Panc1 (cell line): ENCODE results near the gene BBX.

Source experiments
- POLR2AphosphoS5 ChIP-seq: IDR thresholded peaks from 2 replicates; pipeline ENCODE4 v1.6.1; 2012; ENCODE audit warnings: mild to moderate bottlenecking, low read depth, low read length, moderate library complexity
- SIN3A ChIP-seq: IDR thresholded peaks from 2 replicates; pipeline ENCODE4 v1.6.1; 2012; ENCODE audit warnings: low read depth, mild to moderate bottlenecking, low read length, moderate library complexity, borderline replicate concordance; ENCODE audit not compliant: insufficient read depth
- TCF7L2 ChIP-seq: IDR thresholded peaks from 2 replicates; pipeline ENCODE4 v1.6.1; 2011; ENCODE audit warnings: mild to moderate bottlenecking, low read depth, low read length, inconsistent platforms
- TF ChIP-seq, protein P1 (sequence below): fragments of 450-650 bp; IDR thresholded peaks from 2 replicates; pipeline ENCODE4 v1.5.1; 2017; ENCODE audit warnings: mild to moderate bottlenecking
- TF ChIP-seq, protein P2 (sequence below), 2 experiments: IDR thresholded peaks; 2 replicates each; pipeline ENCODE4 v1.6.1; 2011 to 2012; ENCODE audit warnings: low read depth in 2 of 2, control low read depth in 1 of 2, low read length in 1 of 2, mild to moderate bottlenecking in 1 of 2, moderate library complexity in 1 of 2; ENCODE audit not compliant: insufficient read depth in 1 of 2

DNA sequence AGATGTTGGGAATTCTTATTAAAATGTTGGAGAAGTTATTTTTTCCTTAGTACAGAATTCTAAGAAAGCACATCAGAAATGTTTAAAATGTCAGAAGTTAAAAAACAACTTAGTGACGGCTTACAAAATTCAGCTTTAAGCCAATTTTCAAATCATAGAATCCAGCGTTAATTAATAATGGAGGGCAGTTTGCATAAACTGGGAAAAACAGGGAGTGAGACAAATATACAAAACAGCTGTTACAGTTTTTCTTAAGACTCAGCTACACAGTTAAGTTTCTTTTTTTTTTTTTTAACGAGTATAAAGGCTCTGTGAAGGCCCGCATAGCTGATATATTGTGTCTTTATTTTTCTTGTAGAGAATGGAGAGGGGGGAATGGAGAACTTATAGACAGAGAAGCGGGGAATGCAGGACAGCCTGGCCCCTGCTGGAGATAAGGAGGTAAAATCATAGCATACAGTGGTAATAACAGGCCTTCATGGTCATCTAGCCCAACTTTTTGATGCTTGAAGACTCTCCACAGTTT, 164.4 kb downstream of the BBX start:
- TF ChIP-seq, protein P1, sequence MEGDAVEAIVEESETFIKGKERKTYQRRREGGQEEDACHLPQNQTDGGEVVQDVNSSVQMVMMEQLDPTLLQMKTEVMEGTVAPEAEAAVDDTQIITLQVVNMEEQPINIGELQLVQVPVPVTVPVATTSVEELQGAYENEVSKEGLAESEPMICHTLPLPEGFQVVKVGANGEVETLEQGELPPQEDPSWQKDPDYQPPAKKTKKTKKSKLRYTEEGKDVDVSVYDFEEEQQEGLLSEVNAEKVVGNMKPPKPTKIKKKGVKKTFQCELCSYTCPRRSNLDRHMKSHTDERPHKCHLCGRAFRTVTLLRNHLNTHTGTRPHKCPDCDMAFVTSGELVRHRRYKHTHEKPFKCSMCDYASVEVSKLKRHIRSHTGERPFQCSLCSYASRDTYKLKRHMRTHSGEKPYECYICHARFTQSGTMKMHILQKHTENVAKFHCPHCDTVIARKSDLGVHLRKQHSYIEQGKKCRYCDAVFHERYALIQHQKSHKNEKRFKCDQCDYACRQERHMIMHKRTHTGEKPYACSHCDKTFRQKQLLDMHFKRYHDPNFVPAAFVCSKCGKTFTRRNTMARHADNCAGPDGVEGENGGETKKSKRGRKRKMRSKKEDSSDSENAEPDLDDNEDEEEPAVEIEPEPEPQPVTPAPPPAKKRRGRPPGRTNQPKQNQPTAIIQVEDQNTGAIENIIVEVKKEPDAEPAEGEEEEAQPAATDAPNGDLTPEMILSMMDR: no peak
- no peak for TF ChIP-seq POLR2AphosphoS5
- TF ChIP-seq, protein P2, sequence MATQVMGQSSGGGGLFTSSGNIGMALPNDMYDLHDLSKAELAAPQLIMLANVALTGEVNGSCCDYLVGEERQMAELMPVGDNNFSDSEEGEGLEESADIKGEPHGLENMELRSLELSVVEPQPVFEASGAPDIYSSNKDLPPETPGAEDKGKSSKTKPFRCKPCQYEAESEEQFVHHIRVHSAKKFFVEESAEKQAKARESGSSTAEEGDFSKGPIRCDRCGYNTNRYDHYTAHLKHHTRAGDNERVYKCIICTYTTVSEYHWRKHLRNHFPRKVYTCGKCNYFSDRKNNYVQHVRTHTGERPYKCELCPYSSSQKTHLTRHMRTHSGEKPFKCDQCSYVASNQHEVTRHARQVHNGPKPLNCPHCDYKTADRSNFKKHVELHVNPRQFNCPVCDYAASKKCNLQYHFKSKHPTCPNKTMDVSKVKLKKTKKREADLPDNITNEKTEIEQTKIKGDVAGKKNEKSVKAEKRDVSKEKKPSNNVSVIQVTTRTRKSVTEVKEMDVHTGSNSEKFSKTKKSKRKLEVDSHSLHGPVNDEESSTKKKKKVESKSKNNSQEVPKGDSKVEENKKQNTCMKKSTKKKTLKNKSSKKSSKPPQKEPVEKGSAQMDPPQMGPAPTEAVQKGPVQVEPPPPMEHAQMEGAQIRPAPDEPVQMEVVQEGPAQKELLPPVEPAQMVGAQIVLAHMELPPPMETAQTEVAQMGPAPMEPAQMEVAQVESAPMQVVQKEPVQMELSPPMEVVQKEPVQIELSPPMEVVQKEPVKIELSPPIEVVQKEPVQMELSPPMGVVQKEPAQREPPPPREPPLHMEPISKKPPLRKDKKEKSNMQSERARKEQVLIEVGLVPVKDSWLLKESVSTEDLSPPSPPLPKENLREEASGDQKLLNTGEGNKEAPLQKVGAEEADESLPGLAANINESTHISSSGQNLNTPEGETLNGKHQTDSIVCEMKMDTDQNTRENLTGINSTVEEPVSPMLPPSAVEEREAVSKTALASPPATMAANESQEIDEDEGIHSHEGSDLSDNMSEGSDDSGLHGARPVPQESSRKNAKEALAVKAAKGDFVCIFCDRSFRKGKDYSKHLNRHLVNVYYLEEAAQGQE (IDR thresholded peaks at IDR 0.05; ENCODE audit: insufficient read depth in 1 of 2, low read depth in 2 of 2, low read length in 1 of 2): no peak
- TF ChIP-seq TCF7L2: no peak
- TF ChIP-seq SIN3A: no peak
